HG02678 (cell line): ENCODE results near the gene FOXP4.
A peak's percentile ranks its signal among the peaks of the same experiment; 100 is the strongest.

ENCODE experiments used
- ATAC-seq: cut with Tn5 transposase; IDR thresholded peaks from one replicate; pipeline ENCODE4 v1.9.1; 2021; ENCODE audit warnings: mild to moderate bottlenecking, moderate library complexity; ENCODE audit not compliant: unreplicated experiment

Gene FOXP4, protein sequence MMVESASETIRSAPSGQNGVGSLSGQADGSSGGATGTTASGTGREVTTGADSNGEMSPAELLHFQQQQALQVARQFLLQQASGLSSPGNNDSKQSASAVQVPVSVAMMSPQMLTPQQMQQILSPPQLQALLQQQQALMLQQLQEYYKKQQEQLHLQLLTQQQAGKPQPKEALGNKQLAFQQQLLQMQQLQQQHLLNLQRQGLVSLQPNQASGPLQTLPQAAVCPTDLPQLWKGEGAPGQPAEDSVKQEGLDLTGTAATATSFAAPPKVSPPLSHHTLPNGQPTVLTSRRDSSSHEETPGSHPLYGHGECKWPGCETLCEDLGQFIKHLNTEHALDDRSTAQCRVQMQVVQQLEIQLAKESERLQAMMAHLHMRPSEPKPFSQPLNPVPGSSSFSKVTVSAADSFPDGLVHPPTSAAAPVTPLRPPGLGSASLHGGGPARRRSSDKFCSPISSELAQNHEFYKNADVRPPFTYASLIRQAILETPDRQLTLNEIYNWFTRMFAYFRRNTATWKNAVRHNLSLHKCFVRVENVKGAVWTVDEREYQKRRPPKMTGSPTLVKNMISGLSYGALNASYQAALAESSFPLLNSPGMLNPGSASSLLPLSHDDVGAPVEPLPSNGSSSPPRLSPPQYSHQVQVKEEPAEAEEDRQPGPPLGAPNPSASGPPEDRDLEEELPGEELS

DNA sequence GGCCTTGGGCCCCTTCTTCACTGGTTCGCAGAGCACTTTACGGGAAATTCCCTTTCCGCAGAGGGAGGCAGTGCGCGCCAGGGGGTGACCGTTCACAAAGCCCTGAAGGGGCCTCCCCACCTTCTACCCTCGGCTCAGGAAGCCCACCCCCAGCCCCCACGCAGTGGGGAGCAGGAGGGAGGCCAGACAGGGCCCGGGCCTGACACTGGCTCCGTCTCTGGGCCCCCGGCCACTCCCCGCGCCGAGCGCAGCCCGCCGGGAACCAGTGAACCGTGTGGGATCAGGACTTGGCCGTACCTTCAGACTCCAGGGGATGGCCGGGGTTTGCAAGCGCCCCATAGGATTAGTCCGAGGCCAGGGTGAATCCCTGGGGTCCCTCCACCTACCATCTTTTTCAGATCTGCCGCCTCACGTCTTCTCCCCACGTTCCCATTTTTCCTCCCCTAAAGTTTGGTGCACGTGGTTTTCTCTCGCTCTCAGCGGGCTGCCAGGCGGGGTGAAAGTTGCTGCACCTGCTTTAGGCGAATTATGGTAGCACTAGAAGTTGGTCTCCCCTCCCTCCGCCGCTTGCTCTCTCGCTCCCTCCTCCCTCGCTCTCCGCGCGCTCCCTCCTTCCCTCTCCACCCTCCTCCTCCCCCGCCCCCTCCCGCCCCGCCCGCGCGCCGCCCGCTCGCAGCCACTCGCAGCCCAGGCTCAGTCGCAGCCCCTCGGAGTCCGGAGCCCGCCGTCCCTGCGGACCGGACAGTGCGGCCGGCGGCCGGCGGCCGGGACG is at the start of gene FOXP4:
Gene FOXP4 (plus strand): TSS at position 679 of the 772 bp plus-strand sequence. CDS start 19,380 bp downstream, outside the sequence.
- peak; percentile 67 for ATAC-seq

DNA sequence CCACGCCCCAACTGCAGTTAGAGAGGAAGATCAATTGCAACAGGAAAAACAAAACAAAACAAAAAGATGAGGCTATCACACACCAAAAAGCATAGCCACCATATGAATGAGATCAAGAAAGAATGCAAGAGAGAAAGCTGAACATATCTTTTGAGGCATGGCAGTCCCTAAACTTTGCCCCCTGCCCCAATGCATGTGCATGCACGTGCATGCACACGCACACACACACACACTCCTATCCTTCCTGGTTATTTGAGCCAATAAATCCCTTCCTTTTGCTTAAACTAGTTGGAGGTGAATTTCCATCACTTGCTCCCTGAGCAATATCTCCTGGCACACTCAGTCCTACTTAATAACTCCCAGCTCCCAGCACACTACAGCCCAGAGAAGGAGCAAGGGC is 48.6 kb upstream of the FOXP4 start:
- no peak for ATAC-seq

- no peak for ATAC-seq
Observed at GRCh38 chr6:41497994-41498393, 48.2 kb upstream of the FOXP4 start.

GRCh38 chr6:41498968-41499599 is 47.1 kb upstream of the FOXP4 start:
- ATAC-seq: no peak

GRCh38 chr6:41500561-41500960 is 45.6 kb upstream of the FOXP4 start:
- no peak for ATAC-seq

DNA sequence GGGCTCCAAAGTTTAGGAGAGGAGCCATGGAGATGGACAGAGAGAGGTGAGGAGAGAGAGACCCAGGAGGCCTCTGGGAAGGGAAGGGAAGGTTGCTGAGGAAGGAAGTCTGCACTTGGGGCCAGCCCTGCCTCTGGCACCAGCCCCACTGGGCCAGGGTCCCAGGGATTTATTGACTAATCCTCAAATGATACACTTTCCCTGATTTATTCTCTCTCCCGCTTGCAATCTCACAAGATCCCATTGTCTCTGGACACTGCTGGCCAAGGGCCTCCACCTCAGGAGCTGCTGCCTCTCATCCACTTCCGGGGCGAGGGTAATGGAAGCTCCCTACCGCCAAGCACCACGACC is 43.6 kb upstream of the FOXP4 start:
- no peak for ATAC-seq

DNA sequence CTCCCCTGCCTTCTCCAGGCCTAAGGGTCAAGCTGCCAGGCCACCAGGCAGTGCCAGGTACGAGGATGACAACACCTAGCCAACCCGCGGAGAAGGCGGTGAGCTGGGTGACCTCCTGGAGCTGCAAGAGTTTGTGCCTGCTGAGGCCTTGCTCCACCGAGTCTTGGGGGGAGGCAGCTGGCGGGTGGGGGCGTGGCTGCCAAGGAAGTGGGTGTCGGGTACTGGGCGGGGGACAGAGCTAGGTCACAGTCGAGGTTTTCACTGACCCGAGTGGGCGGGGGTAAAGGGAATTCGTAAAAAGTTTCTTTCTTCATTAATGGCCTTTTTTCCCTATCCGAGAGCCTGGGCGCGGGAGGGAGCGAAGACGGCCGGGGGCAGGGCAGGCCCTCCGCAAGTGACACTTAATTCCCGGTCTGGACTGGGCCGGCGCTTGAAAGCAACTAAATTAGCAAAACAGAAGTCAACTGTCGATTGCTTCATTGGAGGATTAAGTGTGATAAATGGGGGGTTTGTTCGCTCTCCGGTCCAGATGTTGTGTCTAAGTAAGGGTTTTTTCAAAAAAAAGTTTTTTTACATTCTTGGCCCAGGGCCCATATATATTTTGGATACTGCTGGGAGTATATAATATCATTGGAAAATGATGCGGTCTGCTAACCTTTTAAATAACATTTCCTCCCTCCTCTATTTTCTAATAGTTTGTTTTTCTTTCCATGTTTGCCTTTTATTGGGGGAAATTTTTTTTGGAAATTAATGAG is 43.1 kb upstream of the FOXP4 start:
- no peak for ATAC-seq

DNA sequence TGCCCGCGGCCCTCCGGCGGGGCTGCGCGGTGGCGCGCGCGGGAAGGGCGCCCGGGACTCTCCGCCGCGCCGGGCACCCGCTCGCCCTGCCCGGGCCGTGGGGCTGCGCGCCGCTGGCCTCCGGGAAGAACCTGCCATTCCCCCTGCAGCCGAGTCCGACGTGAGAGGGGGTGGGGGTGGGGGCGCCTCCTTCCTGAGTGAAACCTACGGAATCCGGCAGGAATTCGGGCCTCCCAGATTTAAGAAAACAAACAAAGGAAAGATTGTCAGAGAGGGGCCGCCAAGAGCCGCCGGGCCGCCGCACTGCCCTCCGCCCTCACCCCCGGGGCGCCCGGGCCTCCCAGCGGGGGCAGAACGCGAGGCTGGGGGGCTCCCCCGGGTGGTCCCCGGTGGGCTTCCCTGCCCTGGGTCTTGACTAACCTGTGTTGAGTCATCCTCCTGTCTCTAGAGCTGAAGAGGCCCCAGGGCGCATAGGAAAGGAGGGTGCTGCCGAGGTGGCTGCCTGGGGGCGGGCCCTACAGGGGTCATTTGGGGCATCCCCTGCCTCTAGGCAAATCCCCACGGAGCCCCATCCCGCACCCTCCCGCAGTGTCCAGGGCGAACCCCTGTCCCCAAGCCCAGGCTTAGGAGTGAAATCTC is 42.2 kb upstream of the FOXP4 start:
- ATAC-seq: peak; percentile 45

- no peak for ATAC-seq
Observed at GRCh38 chr6:41504466-41505121, 41.6 kb upstream of the FOXP4 start.

DNA sequence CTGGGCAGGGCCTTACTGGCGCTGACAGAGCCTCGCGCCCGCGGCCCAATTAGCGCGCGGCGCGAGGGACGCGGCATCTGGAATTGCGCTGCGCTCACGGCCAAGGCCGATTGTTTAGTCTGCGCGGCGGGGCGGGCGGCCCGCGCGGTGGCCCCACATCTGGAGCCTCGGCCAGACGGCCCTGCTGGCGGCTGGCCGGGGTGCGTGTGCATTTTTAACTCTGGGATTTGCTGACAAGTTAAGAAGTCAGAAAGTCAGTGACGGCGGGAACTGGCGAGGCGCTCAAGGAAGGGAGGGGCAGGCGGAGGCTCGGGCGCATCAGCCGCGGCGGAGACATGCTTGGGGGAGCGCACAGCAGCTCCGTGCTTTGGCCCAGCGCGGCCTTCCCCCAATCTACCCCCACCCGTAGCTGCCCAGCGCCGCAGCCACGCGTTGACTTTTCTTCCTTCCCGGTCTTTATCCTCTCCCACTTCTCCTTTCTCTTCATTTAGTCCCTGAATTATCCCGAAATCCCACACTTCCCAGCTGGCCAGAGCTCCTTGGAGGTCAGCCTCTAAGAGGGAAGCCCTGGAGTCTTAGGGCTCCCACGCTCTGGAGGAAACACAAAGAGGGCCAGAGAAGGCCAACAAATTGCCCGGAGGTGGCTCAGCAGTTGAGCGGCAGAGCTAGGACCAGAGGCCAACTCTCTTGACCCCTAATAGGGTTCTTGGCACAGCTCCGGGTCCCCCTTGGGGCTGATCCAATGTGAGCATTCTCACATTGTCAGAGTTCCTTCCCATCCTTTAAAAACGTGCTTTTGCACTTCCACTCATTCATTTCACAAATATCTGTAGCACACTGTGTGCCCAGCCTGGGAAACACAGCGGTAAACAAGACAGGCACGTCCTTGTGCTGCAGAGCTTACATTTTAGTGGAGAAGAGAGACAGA is 40.8 kb upstream of the FOXP4 start:
- ATAC-seq: peak; percentile 72

GRCh38 chr6:41508479-41508878 is 37.7 kb upstream of the FOXP4 start:
- ATAC-seq: no peak

DNA sequence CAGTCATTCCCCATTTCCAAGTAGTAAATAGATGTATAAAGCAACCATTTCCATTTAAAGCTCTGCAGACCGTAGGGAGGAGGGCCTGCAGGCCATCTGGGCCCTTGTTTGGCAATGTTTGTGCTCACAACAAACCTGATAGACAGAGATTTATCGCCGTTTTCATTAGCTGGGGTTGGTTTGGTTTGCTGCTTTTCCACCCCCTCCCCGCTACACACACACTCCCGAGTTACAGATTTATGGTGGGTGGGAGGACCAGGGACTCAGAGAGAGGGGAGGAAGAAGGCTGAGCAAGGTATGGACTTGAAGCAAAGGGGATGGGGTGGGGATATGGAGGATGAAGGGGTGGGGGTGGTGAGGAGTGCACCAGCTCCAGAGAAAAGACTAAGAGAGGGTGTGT is 36.6 kb upstream of the FOXP4 start:
- ATAC-seq: no peak

- no peak for ATAC-seq
Observed at GRCh38 chr6:41511443-41512060, 34.6 kb upstream of the FOXP4 start.

- no peak for ATAC-seq
Observed at GRCh38 chr6:41512146-41512701, 34.0 kb upstream of the FOXP4 start.

- ATAC-seq: no peak
Observed at GRCh38 chr6:41515995-41516394, 30.2 kb upstream of the FOXP4 start.

DNA sequence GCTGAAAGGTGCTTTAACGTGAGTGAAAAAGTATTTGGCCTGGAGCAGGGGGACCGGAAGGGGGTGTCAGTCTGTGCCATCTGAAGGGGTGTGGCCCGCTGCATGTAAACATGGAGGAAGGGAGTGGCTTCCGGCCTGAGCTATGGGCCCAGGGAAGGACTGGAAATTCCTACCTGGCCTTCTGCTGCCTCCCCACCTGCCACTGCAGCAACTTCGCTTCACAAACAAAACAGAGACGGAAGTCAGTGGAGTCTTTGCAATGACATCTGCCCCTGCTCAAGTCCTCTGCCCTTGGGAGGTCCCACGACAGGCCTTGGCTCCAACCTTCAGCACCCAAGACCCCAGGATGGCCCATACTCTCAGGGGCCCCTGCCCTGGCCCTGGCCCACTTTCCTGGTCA is 28.1 kb upstream of the FOXP4 start:
- ATAC-seq: no peak

DNA sequence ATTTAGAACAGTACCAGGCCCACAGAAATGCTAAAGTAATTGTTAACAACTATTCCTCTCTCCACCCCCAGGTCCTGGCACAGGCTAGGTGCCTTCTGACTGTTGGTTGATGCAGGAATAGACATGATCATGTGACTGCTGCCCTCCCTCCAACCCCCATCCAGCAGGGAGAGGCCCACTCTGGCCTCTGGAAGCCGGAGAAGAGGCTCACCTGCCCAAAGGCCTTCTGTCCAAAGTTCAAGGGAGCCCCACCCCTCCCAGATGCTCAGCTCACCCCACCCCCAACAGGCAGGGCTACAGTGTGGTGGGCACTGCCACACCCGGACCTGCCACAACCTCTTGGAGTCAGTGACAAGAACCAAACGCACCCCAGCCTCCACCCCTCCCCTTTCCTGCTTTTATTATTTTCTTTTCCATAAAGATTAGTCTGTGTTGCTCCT is 26.9 kb upstream of the FOXP4 start:
- no peak for ATAC-seq
